GM18867 (cell line): ENCODE results near the gene FOLR3.
"Not testable (repeated sequence)": the region's sequence is repeated elsewhere in the genome, so short reads cannot be mapped to it uniquely, and the experiment has no call there.

ENCODE experiments used
- ATAC-seq: cut with Tn5 transposase; IDR thresholded peaks from one replicate; pipeline ENCODE4 v1.9.1; 2021; ENCODE audit warnings: mild to moderate bottlenecking, moderate library complexity; ENCODE audit not compliant: unreplicated experiment

The FOLR3 gene

GRCh38 chr11:72160319-72160718 lies 24.8 kb downstream of the FOLR3 start:
- ATAC-seq: no peak

DNA sequence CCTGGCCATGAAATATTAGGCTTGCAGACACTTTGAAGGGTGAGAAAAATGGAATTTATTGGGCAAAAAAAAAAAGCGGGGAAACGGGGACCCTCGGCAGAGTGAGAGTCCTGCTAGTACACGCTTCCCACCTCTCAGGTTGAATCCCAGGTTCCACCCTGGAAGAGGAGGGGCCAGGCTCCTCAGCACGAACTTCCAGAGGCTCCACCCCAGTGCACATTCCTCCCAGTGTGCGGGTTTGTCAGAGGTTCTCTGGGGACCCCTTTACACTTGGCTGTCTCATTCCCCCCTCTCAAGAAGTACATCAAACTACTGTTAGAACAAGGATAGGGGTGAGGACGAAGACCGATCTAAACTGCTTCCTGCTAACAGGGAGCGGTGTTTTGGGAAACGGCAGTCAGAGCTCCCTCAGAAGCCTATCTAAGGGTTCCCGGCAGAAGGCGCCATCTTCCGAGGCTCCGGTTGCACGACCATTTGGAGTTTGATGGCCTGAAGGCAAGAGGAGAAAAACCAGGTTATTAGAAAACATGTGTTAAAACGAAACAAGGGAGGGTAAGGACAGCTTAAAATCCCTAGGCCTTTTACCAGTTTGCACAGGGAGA lies 27.5 kb downstream of the FOLR3 start:
- no peak for ATAC-seq

GRCh38 chr11:72164187-72164586 lies 28.7 kb downstream of the FOLR3 start:
- ATAC-seq: not testable (repeated sequence)

- ATAC-seq: not testable (repeated sequence)
These were observed 33.6 kb downstream of the FOLR3 start for GRCh38 chr11:72169046-72169555.

GRCh38 chr11:72169754-72170153 lies 34.2 kb downstream of the FOLR3 start:
- not testable (repeated sequence) for ATAC-seq

GRCh38 chr11:72172043-72172442 lies 36.5 kb downstream of the FOLR3 start:
- ATAC-seq: not testable (repeated sequence)

- no peak for ATAC-seq
These were observed 37.8 kb downstream of the FOLR3 start for GRCh38 chr11:72173291-72173690.

DNA sequence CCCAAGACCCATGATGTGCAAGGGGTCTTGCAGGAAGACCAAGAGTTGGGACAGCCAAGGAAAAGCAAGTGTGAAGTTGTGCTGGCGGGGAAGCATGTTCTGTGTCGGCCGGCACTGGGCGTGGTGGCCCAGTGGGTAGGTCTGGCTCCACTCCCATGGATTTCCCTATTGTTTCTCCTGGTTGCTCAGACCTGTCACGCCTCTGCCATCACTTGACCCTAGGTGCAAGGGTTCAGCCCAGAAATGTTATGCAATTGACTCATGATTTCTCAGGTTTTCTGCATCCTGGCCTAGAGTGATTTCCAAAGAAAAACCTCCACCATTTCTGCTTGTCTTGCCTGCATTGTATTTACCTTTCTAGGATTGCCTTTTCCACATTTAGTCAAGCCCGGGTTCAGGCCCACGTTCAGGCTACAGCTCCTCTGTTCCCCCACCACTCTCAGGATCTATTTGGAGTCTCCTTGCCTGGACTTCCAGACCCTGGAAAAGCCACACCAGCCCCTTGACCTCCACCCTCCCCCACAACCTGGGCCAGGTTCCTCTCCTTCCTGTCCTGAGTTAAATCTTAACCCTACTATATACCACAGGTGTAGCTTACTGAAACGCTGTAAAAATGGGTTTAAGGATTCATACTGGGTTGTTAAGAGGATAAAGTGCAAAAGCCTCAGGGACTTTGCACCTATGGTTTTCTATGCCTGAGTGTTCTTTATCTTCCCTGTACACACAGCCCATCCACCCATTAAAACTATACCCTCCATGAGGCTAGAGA lies 39.0 kb downstream of the FOLR3 start:
- no peak for ATAC-seq

GRCh38 chr11:72177656-72178055 lies 42.1 kb downstream of the FOLR3 start:
- no peak for ATAC-seq

- no peak for ATAC-seq
These were observed 43.7 kb downstream of the FOLR3 start for GRCh38 chr11:72179049-72179803.

GRCh38 chr11:72179804-72180396 lies 44.4 kb downstream of the FOLR3 start:
- ATAC-seq: no peak

GRCh38 chr11:72180892-72181552 lies 45.5 kb downstream of the FOLR3 start:
- ATAC-seq: not testable (repeated sequence)

DNA sequence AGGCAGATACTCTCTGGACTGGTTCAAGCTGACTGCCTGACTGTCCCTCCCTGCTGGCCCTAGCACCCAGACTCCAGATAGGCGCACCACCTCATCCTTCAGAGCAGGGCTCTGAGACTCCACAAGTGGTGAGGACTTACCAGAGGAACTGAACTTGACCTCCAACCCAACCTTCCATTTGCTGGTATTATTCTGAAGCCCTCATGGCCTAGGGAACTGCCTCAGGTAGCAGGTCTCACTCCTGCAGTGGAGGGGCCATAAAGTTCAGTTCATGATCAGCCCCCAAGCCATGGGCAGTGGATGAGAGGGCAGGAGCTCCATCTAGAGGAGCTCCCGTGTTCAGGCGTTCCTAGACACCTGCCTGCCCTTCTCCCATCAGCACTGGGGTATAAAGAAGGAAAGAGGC lies 46.0 kb downstream of the FOLR3 start:
- not testable (repeated sequence) for ATAC-seq

- ATAC-seq: no peak
These were observed 52.7 kb downstream of the FOLR3 start for GRCh38 chr11:72188267-72188666.
